ENCODE measurements around the gene FSIP1. TPM values are rescaled to one million over a fixed set of nuclear protein-coding genes. Genes with fewer than 3 reads are reported as not detected.

The FSIP1 gene
- total and polyA plus RNA-seq, 9 of the 15 experiments (the other 6 are each of a cell fraction or from before 2014, with no cell fraction given), result 0.07 to 0.51 (median 0.29) TPM

DNA sequence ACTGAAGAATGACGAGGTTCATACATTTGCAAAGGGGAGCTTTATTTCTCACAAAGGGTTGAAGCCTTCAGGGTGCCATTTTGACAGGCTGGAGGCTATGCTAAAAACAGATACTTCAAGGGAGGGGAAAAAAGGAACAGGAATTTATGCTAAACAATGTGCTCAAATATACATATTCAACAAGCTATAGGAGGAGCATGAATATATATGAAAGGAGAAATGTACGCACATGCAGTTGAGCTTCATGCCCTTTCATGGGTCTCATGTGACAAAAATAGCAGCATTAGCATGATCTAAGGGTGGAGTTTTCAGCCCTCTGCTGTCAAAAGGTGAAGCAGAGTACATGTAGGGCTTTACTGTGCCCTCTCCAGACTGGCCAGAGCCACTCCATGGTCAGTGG is 44.3 kb upstream of the FSIP1 start (continued):
- TF ChIP-seq, protein P1, sequence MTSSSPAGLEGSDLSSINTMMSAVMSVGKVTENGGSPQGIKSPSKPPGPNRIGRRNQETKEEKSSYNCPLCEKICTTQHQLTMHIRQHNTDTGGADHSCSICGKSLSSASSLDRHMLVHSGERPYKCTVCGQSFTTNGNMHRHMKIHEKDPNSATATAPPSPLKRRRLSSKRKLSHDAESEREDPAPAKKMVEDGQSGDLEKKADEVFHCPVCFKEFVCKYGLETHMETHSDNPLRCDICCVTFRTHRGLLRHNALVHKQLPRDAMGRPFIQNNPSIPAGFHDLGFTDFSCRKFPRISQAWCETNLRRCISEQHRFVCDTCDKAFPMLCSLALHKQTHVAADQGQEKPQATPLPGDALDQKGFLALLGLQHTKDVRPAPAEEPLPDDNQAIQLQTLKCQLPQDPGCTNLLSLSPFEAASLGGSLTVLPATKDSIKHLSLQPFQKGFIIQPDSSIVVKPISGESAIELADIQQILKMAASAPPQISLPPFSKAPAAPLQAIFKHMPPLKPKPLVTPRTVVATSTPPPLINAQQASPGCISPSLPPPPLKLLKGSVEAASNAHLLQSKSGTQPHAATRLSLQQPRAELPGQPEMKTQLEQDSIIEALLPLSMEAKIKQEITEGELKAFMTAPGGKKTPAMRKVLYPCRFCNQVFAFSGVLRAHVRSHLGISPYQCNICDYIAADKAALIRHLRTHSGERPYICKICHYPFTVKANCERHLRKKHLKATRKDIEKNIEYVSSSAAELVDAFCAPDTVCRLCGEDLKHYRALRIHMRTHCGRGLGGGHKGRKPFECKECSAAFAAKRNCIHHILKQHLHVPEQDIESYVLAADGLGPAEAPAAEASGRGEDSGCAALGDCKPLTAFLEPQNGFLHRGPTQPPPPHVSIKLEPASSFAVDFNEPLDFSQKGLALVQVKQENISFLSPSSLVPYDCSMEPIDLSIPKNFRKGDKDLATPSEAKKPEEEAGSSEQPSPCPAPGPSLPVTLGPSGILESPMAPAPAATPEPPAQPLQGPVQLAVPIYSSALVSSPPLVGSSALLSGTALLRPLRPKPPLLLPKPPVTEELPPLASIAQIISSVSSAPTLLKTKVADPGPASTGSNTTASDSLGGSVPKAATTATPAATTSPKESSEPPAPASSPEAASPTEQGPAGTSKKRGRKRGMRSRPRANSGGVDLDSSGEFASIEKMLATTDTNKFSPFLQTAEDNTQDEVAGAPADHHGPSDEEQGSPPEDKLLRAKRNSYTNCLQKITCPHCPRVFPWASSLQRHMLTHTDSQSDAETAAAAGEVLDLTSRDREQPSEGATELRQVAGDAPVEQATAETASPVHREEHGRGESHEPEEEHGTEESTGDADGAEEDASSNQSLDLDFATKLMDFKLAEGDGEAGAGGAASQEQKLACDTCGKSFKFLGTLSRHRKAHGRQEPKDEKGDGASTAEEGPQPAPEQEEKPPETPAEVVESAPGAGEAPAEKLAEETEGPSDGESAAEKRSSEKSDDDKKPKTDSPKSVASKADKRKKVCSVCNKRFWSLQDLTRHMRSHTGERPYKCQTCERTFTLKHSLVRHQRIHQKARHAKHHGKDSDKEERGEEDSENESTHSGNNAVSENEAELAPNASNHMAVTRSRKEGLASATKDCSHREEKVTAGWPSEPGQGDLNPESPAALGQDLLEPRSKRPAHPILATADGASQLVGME (CRISPR knock-in tag; IDR thresholded peaks at IDR 0.05), result no peak
- TF ChIP-seq HCFC1 (IDR thresholded peaks at IDR 0.05; ENCODE audit: low read depth, low read length) (no peak), HNRNPH1 (optimal IDR thresholded peaks at IDR 0.05; ENCODE audit: low read depth, low read length) (no peak), ZBTB17 (CRISPR knock-in tag; IDR thresholded peaks at IDR 0.05) (no peak)
- TF ChIP-seq, protein P2, sequence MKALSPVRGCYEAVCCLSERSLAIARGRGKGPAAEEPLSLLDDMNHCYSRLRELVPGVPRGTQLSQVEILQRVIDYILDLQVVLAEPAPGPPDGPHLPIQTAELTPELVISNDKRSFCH (CRISPR knock-in tag; IDR thresholded peaks at IDR 0.05), result no peak
- TF ChIP-seq, protein P2 (tag; IDR thresholded peaks at IDR 0.05), result no peak

All from K562 (cell line).